Measurements from ENCODE around the gene FAM181A.

DNA sequence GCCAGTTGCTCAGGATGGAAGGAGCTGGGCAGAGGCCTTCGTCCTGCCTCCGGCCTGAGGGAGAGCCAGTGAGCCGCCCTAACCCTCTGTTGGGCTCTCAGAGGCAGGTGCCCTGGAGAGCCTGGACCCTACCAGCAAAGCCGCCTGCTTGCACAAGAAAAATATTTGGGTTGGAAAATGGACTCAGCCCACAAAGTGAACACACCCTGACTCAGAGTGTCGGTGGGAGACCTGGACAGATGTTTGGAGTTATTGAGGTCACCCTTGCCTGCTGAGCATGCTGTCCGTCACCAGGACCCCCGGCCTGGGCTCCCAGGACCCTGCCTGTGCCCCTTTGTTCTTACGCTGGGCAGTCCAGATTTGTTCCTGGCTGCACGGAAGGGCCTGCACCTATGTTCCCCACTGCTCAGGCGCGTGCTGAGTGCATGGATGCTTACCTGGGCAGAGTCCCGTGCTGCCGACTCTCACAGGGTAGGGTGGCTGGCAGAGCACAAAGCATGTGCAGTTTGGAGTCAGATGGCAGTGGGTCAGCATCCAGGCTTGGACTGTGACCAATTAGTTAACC lies 22.4 kb downstream of the FAM181A start:
- TF ChIP-seq POLR2A (IDR thresholded peaks at IDR 0.05) (no peak), EP300 (IDR thresholded peaks at IDR 0.05) (no peak)
- TF ChIP-seq, protein P1, sequence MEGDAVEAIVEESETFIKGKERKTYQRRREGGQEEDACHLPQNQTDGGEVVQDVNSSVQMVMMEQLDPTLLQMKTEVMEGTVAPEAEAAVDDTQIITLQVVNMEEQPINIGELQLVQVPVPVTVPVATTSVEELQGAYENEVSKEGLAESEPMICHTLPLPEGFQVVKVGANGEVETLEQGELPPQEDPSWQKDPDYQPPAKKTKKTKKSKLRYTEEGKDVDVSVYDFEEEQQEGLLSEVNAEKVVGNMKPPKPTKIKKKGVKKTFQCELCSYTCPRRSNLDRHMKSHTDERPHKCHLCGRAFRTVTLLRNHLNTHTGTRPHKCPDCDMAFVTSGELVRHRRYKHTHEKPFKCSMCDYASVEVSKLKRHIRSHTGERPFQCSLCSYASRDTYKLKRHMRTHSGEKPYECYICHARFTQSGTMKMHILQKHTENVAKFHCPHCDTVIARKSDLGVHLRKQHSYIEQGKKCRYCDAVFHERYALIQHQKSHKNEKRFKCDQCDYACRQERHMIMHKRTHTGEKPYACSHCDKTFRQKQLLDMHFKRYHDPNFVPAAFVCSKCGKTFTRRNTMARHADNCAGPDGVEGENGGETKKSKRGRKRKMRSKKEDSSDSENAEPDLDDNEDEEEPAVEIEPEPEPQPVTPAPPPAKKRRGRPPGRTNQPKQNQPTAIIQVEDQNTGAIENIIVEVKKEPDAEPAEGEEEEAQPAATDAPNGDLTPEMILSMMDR (IDR thresholded peaks at IDR 0.05) = no peak
